WTC11 (cell line): ENCODE data around the gene ENTHD1. TPM values are rescaled to one million over a fixed set of nuclear protein-coding genes. Genes with fewer than 3 reads are reported as not detected.

ENCODE experiments used
- ATAC-seq: fragments of 200-7000 bp; cut with Tn5 transposase; 2 replicates; pipeline ENCODE4 v1.10.0; 2021; ENCODE audit warnings: mild to moderate bottlenecking, moderate library complexity
- CTCF ChIA-PET: fragments of 300-600 bp; sonication (Branson Sonifier 250); formaldehyde crosslinking; loops from one replicate; lab custom pipeline; 2021; ENCODE audit warnings: antibody characterized with exemption; lab: Charles Lee
- POLR2A ChIA-PET: fragments of 350-600 bp; sonication (Branson Sonifier 250); formaldehyde crosslinking; loops from one replicate; lab custom pipeline; 2021; ENCODE audit warnings: antibody characterized with exemption; lab: Charles Lee
- DNase-seq: peaks from one replicate; pipeline ENCODE4 v3.0.0; 2021; ENCODE audit warnings: low spot score
- H3K27ac Mint-ChIP-seq: 2 replicates; pipeline ENCODE4 v1.8.0; 2021; ENCODE audit warnings: mixed read lengths
- H3K27me3 Mint-ChIP-seq: 2 replicates; pipeline ENCODE4 v1.8.0; 2021; ENCODE audit warnings: low read depth, mild to moderate bottlenecking, moderate library complexity, mixed read lengths
- H3K36me3 Mint-ChIP-seq: 2 replicates; pipeline ENCODE4 v1.8.0; 2021; ENCODE audit warnings: mixed read lengths
- H3K4me1 Mint-ChIP-seq: 2 replicates; pipeline ENCODE4 v1.8.0; 2022; ENCODE audit warnings: mixed read lengths
- H3K4me3 Mint-ChIP-seq: 2 replicates; pipeline ENCODE4 v1.8.0; 2021; ENCODE audit warnings: mild to moderate bottlenecking, moderate library complexity, mixed read lengths
- H3K9me3 Mint-ChIP-seq: 2 replicates; pipeline ENCODE4 v1.8.0; 2021; ENCODE audit warnings: mixed read lengths
- ATF3 ChIP-seq: sonication (generic); formaldehyde crosslinking; conservative IDR thresholded peaks from 2 replicates; pipeline ENCODE4 v1.8.1; 2022; ENCODE audit warnings: mild to moderate bottlenecking, missing genetic modification reagents
- CBFB ChIP-seq: sonication (generic); formaldehyde crosslinking; IDR thresholded peaks from 2 replicates; pipeline ENCODE4 v1.8.1; 2022; ENCODE audit warnings: mild to moderate bottlenecking, low read depth, missing genetic modification reagents
- CREM ChIP-seq: sonication (generic); formaldehyde crosslinking; IDR thresholded peaks from 2 replicates; pipeline ENCODE4 v1.8.1; 2022; ENCODE audit warnings: mild to moderate bottlenecking, missing genetic modification reagents, moderate library complexity
- ELF4 ChIP-seq: sonication (generic); formaldehyde crosslinking; IDR thresholded peaks from 2 replicates; pipeline ENCODE4 v1.8.1; 2022; ENCODE audit warnings: low read depth, mild to moderate bottlenecking, moderate library complexity, missing genetic modification reagents
- EMX1 ChIP-seq: fragments of 250-450 bp; sonication (Bioruptor Pico); IDR thresholded peaks from 2 replicates; pipeline ENCODE4 v1.8.0; 2021; ENCODE audit warnings: mild to moderate bottlenecking
- FOXJ3 ChIP-seq: sonication (generic); formaldehyde crosslinking; IDR thresholded peaks from 2 replicates; pipeline ENCODE4 v1.9.0; 2021; ENCODE audit warnings: missing genetic modification reagents, mild to moderate bottlenecking, borderline replicate concordance
- GABPB1 ChIP-seq: sonication (generic); formaldehyde crosslinking; IDR thresholded peaks from 2 replicates; pipeline ENCODE4 v1.8.1; 2023; ENCODE audit warnings: mild to moderate bottlenecking, missing genetic modification reagents
- HMGA2 ChIP-seq: fragments of 250-450 bp; sonication (Bioruptor Pico); IDR thresholded peaks from 2 replicates; pipeline ENCODE4 v1.4.0; 2021; ENCODE audit warnings: mild to moderate bottlenecking, moderate library complexity
- HMGXB4 ChIP-seq: sonication (generic); formaldehyde crosslinking; IDR thresholded peaks from 2 replicates; pipeline ENCODE4 v1.8.1; 2023; ENCODE audit warnings: mild to moderate bottlenecking, moderate library complexity, missing genetic modification reagents
- IRF2 ChIP-seq: sonication (generic); formaldehyde crosslinking; IDR thresholded peaks from 2 replicates; pipeline ENCODE4 v1.8.0; 2022; ENCODE audit warnings: low read depth, missing genetic modification reagents, borderline replicate concordance
- NFE2L1 ChIP-seq: sonication (generic); formaldehyde crosslinking; IDR thresholded peaks from 2 replicates; pipeline ENCODE4 v1.8.1; 2023; ENCODE audit warnings: missing genetic modification reagents
- NR3C1 ChIP-seq: sonication (generic); formaldehyde crosslinking; conservative IDR thresholded peaks from 2 replicates; pipeline ENCODE4 v1.8.1; 2023; ENCODE audit warnings: low read depth, mild to moderate bottlenecking, missing genetic modification reagents
- RELA ChIP-seq: sonication (generic); formaldehyde crosslinking; IDR thresholded peaks from 2 replicates; pipeline ENCODE4 v1.8.1; 2022; ENCODE audit warnings: missing genetic modification reagents, mild to moderate bottlenecking, borderline replicate concordance
- TEAD1 ChIP-seq: sonication (generic); formaldehyde crosslinking; IDR thresholded peaks from 2 replicates; pipeline ENCODE4 v1.8.0; 2022; ENCODE audit warnings: mild to moderate bottlenecking, missing genetic modification reagents
- ZMAT4 ChIP-seq: fragments of 250-450 bp; sonication (Bioruptor Pico); IDR thresholded peaks from 2 replicates; pipeline ENCODE4 v1.9.0; 2021; ENCODE audit warnings: mild to moderate bottlenecking
- ZNF121 ChIP-seq: sonication (generic); formaldehyde crosslinking; IDR thresholded peaks from 2 replicates; pipeline ENCODE4 v1.8.0; 2023; ENCODE audit warnings: missing genetic modification reagents
- ZNF138 ChIP-seq: sonication (generic); formaldehyde crosslinking; conservative IDR thresholded peaks from 2 replicates; pipeline ENCODE4 v1.8.1; 2022; ENCODE audit warnings: mild to moderate bottlenecking, moderate library complexity, missing genetic modification reagents
- ZNF232 ChIP-seq: sonication (generic); formaldehyde crosslinking; IDR thresholded peaks from 2 replicates; pipeline ENCODE4 v1.8.0; 2022; ENCODE audit warnings: mild to moderate bottlenecking, missing genetic modification reagents
- ZNF416 ChIP-seq: fragments of 250-450 bp; sonication (Bioruptor Pico); IDR thresholded peaks from 2 replicates; pipeline ENCODE4 v1.9.0; 2021; ENCODE audit warnings: mild to moderate bottlenecking, inconsistent platforms
- total RNA-seq: library from RNA; stranded (reverse); gene quantifications from 3 replicates; pipeline ENCODE4 v1.2.3, GENCODE V29; 2021
- TF ChIP-seq, protein P1 (sequence below): sonication (generic); formaldehyde crosslinking; IDR thresholded peaks from 2 replicates; pipeline ENCODE4 v1.8.0; 2022; ENCODE audit warnings: mild to moderate bottlenecking, missing genetic modification reagents
- TF ChIP-seq, protein P2 (sequence below): sonication (generic); formaldehyde crosslinking; IDR thresholded peaks from 2 replicates; pipeline ENCODE4 v1.8.1; 2022; ENCODE audit warnings: mild to moderate bottlenecking, missing genetic modification reagents, moderate library complexity, borderline replicate concordance
- TF ChIP-seq, protein P3 (sequence below): fragments of 200-600 bp; IDR thresholded peaks from 2 replicates; pipeline ENCODE4 v1.8.0; 2022; ENCODE audit warnings: antibody characterized with exemption
- TF ChIP-seq, protein P4 (sequence below): sonication (generic); formaldehyde crosslinking; conservative IDR thresholded peaks from 2 replicates; pipeline ENCODE4 v1.8.1; 2023; ENCODE audit warnings: mild to moderate bottlenecking, low read depth, missing genetic modification reagents, moderate library complexity

The ENTHD1 gene
- total RNA-seq, 1 experiment from 2014 or later = not detected

DNA sequence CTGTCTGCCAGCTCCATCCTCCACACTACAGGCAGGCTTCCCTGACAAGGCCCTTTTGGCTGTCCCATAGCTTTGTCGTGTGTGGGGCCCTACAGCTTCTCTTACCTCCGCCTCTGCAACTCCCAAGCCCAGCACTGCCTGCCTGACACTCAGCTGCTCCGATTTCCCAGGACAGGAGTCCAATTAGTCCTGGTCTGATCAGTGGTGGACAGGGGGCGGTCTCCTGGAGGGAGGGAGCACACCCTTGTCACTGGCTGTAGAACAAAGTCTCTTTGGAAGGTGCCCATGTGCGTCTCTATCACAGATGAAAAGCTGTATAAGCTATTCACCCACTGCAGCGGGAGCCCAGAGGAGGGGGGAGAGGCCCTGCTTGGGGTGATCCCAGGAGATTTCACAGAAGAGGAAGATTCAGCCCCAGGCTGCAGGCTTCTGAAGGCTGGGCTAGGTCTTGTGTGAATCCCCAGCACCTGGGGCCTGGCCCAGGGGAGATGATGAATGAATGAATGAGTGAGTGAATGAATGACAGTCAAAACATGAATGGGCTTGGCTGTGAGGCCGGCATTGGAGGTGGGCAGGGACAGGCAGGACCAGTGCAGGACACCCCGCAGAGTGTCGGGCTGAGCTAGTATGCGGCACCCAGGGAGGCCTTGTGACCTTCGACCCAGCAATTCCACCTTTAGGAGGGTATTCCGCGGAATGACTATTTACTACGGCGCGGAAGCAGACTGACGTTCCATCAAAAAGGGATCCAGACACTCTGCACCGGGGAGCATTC is 180.6 kb downstream of the ENTHD1 start (continued):
- TF ChIP-seq, protein P1, sequence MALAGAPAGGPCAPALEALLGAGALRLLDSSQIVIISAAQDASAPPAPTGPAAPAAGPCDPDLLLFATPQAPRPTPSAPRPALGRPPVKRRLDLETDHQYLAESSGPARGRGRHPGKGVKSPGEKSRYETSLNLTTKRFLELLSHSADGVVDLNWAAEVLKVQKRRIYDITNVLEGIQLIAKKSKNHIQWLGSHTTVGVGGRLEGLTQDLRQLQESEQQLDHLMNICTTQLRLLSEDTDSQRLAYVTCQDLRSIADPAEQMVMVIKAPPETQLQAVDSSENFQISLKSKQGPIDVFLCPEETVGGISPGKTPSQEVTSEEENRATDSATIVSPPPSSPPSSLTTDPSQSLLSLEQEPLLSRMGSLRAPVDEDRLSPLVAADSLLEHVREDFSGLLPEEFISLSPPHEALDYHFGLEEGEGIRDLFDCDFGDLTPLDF (CRISPR knock-in tag) = no peak
- TF ChIP-seq CBFB (CRISPR knock-in tag) (no peak), TEAD1 (CRISPR knock-in tag) (no peak)

DNA sequence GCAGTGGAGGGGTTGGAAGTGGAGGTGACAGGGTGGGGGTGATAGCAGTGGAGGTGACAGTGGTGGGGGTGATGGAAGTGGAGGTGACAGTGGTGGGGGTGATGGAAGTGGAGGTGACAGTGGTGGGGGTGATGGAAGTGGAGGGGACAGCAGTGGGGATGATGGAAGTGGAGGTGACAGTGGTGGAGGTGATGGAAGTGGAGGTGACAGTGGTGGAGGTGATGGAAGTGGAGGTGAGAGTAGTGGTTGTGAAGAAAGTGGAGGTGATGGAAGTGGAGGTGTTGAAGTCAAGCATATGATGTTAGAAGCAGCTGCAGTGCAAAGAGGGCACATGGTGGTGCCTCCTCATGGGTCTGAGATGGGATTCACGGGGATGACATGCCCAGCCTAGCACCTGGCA is 181.5 kb downstream of the ENTHD1 start:
- H3K36me3 Mint-ChIP-seq = no peaks in the 10 kb centered on the region
- no peak for DNase-seq
- H3K4me1 Mint-ChIP-seq = peaks cover 8% of the 10 kb centered on the region
- no peak overlapping the region for H3K4me3 Mint-ChIP-seq
- H3K27me3 Mint-ChIP-seq = no peaks in the 10 kb centered on the region
- ATAC-seq = no peak
- no peak for TF ChIP-seq ZMAT4 (CRISPR knock-in tag)
- TF ChIP-seq HMGA2 = no peak
- no peak for TF ChIP-seq NR3C1 (CRISPR knock-in tag)
- TF ChIP-seq ATF3 (CRISPR knock-in tag) = no peak
- no peak for TF ChIP-seq CREM (CRISPR knock-in tag)
- TF ChIP-seq, protein P2, sequence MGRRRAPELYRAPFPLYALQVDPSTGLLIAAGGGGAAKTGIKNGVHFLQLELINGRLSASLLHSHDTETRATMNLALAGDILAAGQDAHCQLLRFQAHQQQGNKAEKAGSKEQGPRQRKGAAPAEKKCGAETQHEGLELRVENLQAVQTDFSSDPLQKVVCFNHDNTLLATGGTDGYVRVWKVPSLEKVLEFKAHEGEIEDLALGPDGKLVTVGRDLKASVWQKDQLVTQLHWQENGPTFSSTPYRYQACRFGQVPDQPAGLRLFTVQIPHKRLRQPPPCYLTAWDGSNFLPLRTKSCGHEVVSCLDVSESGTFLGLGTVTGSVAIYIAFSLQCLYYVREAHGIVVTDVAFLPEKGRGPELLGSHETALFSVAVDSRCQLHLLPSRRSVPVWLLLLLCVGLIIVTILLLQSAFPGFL (CRISPR knock-in tag) = no peak
- TF ChIP-seq, protein P3, sequence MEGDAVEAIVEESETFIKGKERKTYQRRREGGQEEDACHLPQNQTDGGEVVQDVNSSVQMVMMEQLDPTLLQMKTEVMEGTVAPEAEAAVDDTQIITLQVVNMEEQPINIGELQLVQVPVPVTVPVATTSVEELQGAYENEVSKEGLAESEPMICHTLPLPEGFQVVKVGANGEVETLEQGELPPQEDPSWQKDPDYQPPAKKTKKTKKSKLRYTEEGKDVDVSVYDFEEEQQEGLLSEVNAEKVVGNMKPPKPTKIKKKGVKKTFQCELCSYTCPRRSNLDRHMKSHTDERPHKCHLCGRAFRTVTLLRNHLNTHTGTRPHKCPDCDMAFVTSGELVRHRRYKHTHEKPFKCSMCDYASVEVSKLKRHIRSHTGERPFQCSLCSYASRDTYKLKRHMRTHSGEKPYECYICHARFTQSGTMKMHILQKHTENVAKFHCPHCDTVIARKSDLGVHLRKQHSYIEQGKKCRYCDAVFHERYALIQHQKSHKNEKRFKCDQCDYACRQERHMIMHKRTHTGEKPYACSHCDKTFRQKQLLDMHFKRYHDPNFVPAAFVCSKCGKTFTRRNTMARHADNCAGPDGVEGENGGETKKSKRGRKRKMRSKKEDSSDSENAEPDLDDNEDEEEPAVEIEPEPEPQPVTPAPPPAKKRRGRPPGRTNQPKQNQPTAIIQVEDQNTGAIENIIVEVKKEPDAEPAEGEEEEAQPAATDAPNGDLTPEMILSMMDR = no peak
- TF ChIP-seq ELF4 = no peak
- TF ChIP-seq ZNF416 (CRISPR knock-in tag) = no peak
- TF ChIP-seq RELA (CRISPR knock-in tag) = no peak
- no peak for TF ChIP-seq ZNF232 (CRISPR knock-in tag)
- no peak for TF ChIP-seq IRF2 (CRISPR knock-in tag)
- TF ChIP-seq GABPB1 (CRISPR knock-in tag) = no peak
- ChIA-PET CTCF (interaction anchor here (1.7 kb wide), 1 partner anchor 152 kb away, joined by 3 read pairs; no protein-coding TSS in a partner anchor), POLR2A (interaction anchor here (0.8 kb wide), 1 partner anchor 192 kb away, joined by 4 read pairs; the partner anchor contains the start of gene ATF4)
- H3K27ac Mint-ChIP-seq = no peak overlapping the region
- no peaks in the 10 kb centered on the region for H3K9me3 Mint-ChIP-seq

GRCh38 chr22:39710380-39711150 is 183.0 kb downstream of the ENTHD1 start:
- H3K4me3 Mint-ChIP-seq = no peak overlapping the region
- no peaks in the 10 kb centered on the region; the same call in 1 of the 2 replicates for H3K27me3 Mint-ChIP-seq
- H3K9me3 Mint-ChIP-seq = no peaks in the 10 kb centered on the region
- H3K36me3 Mint-ChIP-seq = no peaks in the 10 kb centered on the region
- ATAC-seq = no peak
- TF ChIP-seq NFE2L1 (CRISPR knock-in tag) (no peak), ZNF121 (no peak), HMGXB4 (CRISPR knock-in tag) (no peak), EMX1 (CRISPR knock-in tag) (no peak), FOXJ3 (no peak), IRF2 (CRISPR knock-in tag) (no peak), ZNF138 (no peak)
- TF ChIP-seq, protein P4, sequence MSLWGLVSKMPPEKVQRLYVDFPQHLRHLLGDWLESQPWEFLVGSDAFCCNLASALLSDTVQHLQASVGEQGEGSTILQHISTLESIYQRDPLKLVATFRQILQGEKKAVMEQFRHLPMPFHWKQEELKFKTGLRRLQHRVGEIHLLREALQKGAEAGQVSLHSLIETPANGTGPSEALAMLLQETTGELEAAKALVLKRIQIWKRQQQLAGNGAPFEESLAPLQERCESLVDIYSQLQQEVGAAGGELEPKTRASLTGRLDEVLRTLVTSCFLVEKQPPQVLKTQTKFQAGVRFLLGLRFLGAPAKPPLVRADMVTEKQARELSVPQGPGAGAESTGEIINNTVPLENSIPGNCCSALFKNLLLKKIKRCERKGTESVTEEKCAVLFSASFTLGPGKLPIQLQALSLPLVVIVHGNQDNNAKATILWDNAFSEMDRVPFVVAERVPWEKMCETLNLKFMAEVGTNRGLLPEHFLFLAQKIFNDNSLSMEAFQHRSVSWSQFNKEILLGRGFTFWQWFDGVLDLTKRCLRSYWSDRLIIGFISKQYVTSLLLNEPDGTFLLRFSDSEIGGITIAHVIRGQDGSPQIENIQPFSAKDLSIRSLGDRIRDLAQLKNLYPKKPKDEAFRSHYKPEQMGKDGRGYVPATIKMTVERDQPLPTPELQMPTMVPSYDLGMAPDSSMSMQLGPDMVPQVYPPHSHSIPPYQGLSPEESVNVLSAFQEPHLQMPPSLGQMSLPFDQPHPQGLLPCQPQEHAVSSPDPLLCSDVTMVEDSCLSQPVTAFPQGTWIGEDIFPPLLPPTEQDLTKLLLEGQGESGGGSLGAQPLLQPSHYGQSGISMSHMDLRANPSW (CRISPR knock-in tag) = no peak
- DNase-seq = no peak
- H3K27ac Mint-ChIP-seq = no peak overlapping the region
- CTCF ChIA-PET = interaction anchor here (1.4 kb wide), 1 partner anchor 97 kb away, joined by 4 read pairs; no protein-coding TSS in a partner anchor
- POLR2A ChIA-PET = no interaction called here
- H3K4me1 Mint-ChIP-seq = peaks cover 17% of the 10 kb centered on the region
